Endothelial cell (in vitro differentiated cells): ENCODE measurements around the gene DUSP9. TPM values are rescaled to one million over a fixed set of nuclear protein-coding genes. Genes with fewer than 3 reads are reported as not detected.
A peak's percentile ranks its signal among the peaks of the same experiment; 100 is the strongest.

Source experiments
- DNase-seq: peaks from one replicate; pipeline ENCODE4 v3.0.0; 2021; ENCODE audit warnings: low spot score
- H3K27ac Mint-ChIP-seq: one replicate; pipeline ENCODE4 v1.8.0; 2021; ENCODE audit warnings: mixed read lengths, inconsistent platforms; ENCODE audit not compliant: unreplicated experiment
- H3K27me3 Mint-ChIP-seq: one replicate; pipeline ENCODE4 v1.8.0; 2021; ENCODE audit warnings: mild to moderate bottlenecking, moderate library complexity, mixed read lengths, inconsistent platforms; ENCODE audit not compliant: unreplicated experiment
- H3K36me3 Mint-ChIP-seq: one replicate; pipeline ENCODE4 v1.8.0; 2021; ENCODE audit warnings: mild to moderate bottlenecking, low read depth, mixed read lengths, inconsistent platforms; ENCODE audit not compliant: unreplicated experiment
- H3K4me1 Mint-ChIP-seq: one replicate; pipeline ENCODE4 v1.8.0; 2021; ENCODE audit warnings: mild to moderate bottlenecking, mixed read lengths, inconsistent platforms; ENCODE audit not compliant: unreplicated experiment
- H3K4me3 Mint-ChIP-seq: one replicate; pipeline ENCODE4 v1.8.0; 2021; ENCODE audit warnings: mild to moderate bottlenecking, mixed read lengths, inconsistent platforms; ENCODE audit not compliant: unreplicated experiment
- H3K9me3 Mint-ChIP-seq: one replicate; pipeline ENCODE4 v1.8.0; 2021; ENCODE audit warnings: mixed read lengths, inconsistent platforms; ENCODE audit not compliant: unreplicated experiment
- CTCF ChIP-seq: fragments of 200-600 bp; sonication (generic); IDR thresholded peaks from one replicate; pipeline ENCODE4 v1.5.0; 2021; ENCODE audit warnings: antibody characterized with exemption; ENCODE audit not compliant: unreplicated experiment
- total RNA-seq: library from RNA; stranded (reverse); fragmentation: NEBNext Ultra II Directional; extraction: Animal tissue kit (Norgen Biotek cat#: 25700); gene quantifications from one replicate; pipeline ENCODE4 v1.2.1, GENCODE V29; 2021; ENCODE audit not compliant: unreplicated experiment

Gene DUSP9
- total RNA-seq, 1 donor from 2014 or later = not detected

- no peaks in the 10 kb centered on the region for H3K9me3 Mint-ChIP-seq
- H3K27me3 Mint-ChIP-seq = peaks cover 16% of the 10 kb centered on the region
- no peak for DNase-seq
- no peak for TF ChIP-seq CTCF
- no peaks in the 10 kb centered on the region for H3K36me3 Mint-ChIP-seq
- H3K4me1 Mint-ChIP-seq = no peaks in the 10 kb centered on the region
- no peak overlapping the region for H3K27ac Mint-ChIP-seq
- no peak overlapping the region for H3K4me3 Mint-ChIP-seq
Observed at GRCh38 chrX:153645921-153646488, 998 bp upstream of the DUSP9 start.

GRCh38 chrX:153647461-153648357 is 706 bp downstream of the DUSP9 start:
- Mint-ChIP-seq H3K9me3 (no peaks in the 10 kb centered on the region), H3K27me3 (peaks cover 15% of the 10 kb centered on the region), H3K36me3 (no peaks in the 10 kb centered on the region), H3K4me1 (no peaks in the 10 kb centered on the region), H3K4me3 (no peak overlapping the region), H3K27ac (no peak overlapping the region)
- TF ChIP-seq CTCF = no peak
- DNase-seq = no peak

- Mint-ChIP-seq H3K9me3 (no peaks in the 10 kb centered on the region), H3K27ac (no peak overlapping the region), H3K4me3 (no peak overlapping the region), H3K27me3 (peaks cover 12% of the 10 kb centered on the region), H3K36me3 (no peaks in the 10 kb centered on the region), H3K4me1 (no peaks in the 10 kb centered on the region)
- no peak for DNase-seq
- no peak for TF ChIP-seq CTCF
Observed at GRCh38 chrX:153648358-153649177, 1.6 kb downstream of the DUSP9 start.

GRCh38 chrX:153649178-153649914 is 2.3 kb downstream of the DUSP9 start:
- Mint-ChIP-seq H3K36me3 (no peaks in the 10 kb centered on the region), H3K4me1 (no peaks in the 10 kb centered on the region), H3K9me3 (no peaks in the 10 kb centered on the region), H3K27me3 (peaks cover 12% of the 10 kb centered on the region), H3K27ac (no peak overlapping the region), H3K4me3 (no peak overlapping the region)
- peak; percentile 38 for DNase-seq
- no peak for TF ChIP-seq CTCF
